T-helper 9 cell (primary cell): ENCODE results near the gene COL2A1.

Experiments
- DNase-seq: peaks from one replicate; pipeline ENCODE4 v3.0.0-alpha.2; 2020

Gene COL2A1

DNA sequence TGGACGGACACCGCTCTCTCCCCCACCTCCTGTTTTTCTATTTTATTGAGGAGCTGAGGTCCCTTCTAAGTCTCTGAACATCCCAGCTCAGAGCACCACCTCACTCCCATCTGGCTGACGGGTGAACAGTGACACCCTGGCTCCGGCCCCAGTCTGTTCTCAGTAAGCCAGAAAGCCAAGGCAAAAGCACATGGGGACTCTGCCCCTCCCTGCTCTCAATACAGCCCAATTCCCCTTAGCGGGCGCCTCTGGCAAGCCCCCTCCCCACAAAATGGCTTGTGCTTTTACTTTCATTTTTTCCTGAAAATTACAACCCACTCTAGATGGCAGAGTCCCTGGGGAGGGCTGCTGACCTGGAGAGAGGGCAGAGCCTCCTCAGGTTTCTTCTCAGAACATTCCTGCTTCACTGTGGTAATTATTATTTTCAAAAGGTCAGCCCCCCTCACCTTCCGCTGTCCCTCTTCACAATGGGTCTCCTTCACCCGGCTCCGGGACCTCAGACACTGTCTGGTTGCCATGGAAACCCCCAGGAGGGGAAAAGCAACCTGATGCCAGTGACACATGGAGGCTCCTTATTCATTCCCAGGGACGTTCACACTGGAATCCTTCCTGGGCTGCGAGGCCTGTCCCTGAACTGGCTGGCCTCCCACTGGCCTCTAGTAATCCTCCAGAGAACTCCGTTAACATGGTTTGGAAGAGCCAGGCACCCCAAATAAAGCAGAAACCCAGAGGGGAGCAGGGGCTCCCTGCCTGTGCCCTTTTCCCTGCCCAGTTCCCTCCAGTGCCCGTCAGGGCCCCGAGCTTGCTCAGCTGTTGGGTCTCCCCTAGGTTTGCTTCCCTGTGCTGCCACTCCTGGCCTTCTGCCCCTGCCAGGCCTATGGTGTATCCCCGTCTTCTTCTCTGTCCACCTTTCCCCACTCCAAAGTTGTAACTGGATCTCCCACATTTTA lies 15.9 kb downstream of the COL2A1 start:
- DNase-seq, result no peak

DNA sequence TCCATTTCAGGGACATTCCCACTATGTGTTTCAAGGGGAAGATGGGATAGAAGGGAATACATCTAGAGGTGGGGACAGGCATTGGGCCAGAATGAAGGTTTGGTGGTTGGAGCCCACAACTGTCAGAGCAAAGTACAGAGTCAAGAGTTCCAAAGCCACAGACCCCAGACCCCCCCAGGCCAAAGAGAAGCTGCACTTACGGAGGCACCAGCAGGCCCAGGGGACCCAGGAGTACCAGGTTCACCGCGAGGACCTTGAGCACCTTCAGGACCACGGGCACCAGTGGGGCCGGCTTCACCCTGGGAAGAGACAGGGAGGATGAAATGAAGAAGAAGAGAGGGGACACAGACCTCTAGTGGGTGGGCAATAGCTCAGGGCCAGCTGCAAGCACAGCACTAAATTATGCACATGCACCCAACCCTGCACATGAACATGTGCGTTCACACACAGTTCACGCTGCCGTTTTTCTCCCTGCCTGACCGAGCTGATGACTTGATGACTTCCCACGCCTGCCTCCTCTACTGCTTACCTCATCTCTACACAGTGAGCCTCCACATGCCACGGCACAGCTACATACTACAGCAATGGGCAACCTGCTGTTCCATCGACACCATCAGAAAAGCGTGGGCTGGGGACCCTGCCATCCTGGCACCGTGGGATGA lies 16.7 kb downstream of the COL2A1 start:
- DNase-seq, result no peak

DNA sequence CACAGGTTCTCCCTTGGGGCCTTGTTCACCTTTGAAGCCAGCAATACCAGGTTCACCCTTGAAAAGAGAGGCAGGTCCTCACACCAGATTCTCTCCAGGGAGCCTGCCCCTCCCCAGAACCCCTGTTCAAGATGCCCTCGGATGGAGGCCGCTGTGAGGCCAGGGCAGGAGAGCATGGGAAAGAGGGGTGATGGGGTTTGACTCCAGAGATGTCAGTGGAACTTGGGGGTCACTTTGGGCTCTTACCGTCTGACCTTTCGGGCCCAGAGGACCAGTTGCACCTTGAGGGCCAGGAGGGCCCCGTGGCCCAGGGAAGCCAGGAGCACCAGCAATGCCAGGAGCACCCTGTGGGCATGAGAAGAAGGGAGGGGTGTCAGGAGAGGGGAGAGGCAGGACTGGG lies 17.4 kb downstream of the COL2A1 start:
- no peak for DNase-seq

DNA sequence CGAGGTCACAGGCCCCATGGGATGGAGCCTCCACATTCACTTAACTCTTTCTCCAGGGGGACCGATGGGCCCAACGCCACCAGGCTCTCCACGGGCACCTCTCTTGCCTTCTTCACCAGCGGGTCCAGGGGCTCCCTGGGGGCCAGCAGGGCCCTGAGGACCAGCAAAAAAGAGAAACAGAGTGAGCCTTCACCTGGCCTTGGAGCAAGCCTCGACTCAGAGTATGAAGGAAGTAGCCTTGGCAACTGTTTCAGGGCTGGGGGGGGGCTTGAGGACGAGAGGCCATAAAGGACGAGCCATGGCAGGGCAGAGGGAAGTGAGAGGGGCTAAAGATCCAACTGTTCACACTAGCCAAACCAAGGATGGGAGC lies 18.0 kb downstream of the COL2A1 start:
- no peak for DNase-seq

DNA sequence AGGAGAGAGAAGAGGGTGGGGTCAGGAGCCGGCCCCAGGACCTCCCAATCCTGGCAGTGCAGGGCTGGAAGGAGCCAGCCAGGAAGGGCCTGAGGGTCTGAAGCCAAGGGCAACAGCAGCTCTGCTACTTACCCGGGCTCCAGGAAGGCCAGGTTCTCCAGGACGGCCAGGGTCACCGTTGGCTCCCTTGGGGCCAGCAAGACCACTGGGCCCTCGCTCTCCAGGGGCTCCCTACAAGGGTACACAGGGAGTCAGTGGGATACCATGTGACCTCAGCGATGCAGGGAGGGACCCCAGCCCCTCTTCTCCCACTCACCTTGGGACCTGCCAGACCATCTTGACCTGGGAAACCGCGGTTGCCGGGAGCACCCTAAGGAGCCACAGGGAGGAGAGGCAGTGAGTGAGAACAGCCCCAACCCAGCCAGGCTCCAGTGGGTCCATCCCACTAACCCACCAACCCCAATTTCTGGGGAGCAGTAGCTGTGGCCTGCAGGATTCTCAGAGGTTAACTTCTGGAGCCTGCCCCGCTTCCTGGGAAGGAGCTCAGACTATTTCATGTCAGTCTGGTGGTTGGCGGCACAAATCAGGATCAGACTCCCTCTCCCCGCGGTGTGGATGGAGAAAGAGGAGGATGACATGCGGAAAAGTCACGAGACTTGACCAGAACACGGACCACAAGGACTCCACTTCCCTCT lies 18.5 kb downstream of the COL2A1 start:
- DNase-seq, result no peak

DNA sequence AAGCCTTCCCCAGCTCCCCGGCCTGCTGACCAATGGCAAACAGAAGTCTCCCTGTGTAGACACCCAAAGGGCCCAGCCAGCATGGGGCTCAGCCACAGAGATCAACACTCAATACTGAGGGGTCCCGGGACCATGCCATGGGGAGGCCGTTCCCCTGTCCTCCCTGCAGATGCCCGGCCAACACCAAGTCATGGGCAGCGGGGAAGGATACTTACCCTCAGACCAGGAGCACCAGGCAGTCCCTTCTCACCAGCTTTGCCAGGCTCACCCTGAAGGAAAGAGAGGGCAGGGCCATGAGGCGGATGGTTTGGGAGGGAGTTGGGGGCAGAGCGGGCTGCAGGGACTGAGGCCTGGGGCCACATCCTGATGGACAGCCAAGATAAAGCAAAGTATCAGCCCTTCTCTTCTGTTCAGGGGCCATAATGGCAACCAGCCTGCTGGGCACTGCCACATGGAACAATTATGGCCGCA lies 19.9 kb downstream of the COL2A1 start:
- no peak for DNase-seq

DNA sequence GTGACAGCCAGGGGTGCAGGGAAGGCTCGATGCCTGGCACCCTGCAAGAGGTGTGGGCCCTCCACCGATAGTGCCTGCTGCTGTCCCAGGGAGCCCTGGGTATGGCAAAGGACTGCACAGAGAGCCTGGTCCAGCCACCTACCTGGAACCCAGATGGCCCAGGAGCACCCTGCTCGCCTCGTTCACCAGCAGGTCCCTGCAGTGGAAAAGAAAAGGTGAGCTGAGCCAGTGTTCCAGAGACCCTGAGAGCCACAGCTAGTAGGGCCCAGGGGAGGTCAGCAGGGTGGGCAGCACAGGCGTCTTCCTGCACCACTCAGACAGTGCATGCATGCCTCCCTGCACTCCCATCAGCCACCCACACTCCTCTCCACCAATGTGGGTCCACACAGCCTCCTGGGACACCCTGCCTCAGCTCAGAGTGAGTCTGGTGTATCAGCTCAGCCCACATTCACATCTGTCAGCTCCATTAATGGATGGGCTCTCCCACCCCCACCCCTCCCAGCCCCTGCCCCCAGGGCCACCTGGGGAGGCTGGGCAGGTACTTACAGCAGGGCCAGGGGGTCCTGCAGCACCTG lies 20.6 kb downstream of the COL2A1 start:
- no peak for DNase-seq

DNA sequence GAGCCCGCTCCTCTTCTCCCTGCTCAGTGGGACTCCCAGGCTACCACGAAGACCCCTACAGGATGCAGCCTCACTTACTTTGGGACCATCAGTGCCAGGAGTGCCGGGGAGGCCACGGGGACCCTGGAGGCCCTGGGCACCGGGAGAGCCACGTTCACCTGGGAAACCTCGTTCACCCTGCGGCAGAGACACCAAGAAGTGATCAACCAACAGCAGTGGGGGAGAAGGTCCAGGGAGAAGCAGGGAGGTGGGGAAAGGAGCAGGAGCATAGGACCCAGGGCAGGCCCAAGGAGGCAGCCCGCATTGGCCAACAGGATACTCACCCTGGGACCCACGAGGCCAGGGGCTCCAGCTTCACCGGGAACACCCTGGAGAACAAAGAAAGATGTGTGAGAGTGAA lies 21.5 kb downstream of the COL2A1 start:
- DNase-seq, result no peak

DNA sequence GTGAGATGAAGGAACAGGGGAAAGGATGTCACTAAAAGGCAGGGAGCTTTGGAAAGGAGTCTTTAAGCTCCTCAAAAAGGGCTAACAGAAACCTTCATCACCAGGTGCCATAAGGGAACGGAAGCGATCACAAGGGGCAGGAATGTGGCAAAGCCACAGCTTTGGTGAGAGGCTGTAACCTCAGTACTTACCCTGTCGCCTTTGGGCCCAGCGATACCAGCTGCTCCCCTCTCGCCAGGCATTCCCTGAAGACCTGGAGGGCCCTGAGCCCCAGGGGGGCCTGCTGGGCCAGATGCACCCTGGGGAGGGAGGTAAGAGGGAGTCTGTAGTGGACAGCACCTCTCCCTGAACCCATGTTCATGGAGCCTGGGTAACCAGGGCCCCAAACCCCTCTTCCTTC lies 22.0 kb downstream of the COL2A1 start:
- DNase-seq, result no peak

DNA sequence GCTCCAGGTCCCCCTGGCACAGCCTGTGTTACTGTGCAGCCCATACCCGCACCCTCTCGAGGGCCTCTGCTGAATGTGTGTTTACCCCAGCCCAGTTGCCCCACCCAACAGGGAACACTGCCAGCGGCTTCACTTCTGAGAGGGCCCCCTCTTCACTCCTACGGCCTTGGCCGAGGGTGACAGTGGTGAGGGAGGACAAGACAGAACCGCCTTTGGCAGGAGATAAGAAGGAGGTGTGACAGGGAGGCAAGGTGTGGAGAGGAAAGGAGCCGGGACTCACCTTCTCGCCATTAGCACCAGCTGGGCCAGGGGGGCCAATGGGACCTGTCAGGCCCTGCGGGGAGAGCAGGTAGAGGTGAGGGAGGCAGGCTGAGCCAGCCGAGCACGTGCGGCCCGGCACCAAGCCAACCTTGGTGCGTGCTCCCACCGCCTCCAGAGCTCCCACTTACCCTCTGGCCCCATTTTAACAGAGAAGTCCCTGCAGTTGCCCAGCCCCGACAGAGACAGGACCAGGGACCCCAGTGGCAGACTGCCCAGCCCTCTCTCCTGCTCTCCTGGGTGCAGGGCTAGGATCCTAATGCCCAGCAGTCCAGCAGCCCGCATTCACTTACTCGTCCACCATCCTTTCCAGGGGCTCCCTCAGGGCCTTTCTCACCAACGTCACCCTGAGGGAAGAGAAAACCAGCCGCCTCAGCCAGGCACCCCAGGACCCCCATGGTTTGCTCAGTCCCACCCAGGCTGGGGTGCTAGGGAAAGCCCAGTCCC lies 22.6 kb downstream of the COL2A1 start:
- no peak for DNase-seq

DNA sequence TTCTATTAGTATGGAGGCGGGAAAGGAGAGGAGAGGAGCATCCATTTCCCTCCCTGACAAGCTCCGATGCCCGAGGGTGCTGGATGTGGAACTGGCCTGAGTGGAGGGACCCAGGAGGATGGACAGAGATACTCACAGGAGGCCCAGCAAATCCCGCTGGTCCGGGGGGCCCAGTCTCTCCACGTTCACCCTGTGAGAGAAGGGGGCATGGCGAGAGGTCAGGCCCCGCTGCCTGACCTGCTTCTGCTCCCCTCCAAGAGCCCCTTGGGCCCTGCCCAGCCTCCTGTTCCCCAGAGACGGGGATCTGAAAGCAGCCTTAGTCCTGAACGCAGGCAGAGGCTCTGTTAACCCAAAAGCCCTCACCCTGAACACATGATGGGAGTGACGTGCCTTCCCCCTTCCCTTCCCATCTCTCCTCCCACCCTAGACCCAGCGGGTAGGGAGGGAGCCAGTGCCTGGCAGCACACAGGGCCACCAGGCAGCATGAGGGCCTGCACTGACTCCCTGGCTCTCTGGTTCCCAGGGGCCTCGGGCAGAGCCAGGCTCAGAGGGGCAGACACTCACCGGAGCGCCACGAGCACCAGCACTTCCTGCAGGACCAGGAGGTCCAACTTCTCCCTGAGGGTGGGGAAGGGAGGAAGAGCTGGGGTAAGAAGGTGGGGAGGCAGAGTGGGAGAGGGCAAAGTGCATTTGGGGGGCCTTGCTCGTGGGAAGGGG lies 23.3 kb downstream of the COL2A1 start:
- DNase-seq, result no peak

DNA sequence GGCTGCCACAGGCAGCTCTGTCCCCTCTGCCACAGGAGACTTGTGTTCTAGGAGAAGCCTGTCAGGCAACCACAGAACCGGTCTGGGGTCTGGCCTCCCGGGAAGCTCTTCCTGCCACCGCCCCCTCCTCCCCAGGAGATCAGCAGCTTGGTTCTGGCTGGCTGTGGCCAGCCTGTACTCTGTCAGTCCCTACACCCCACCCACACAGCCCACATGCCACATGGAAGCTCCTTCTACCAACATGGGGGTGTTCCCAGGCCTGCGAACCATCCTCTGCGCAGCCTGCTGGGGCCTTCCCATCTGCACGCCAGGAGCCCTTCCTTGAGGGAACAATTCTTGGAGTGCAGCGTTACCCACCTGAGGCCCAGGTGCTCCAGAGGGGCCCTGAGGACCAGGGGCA lies 24.1 kb downstream of the COL2A1 start:
- DNase-seq, result no peak

DNA sequence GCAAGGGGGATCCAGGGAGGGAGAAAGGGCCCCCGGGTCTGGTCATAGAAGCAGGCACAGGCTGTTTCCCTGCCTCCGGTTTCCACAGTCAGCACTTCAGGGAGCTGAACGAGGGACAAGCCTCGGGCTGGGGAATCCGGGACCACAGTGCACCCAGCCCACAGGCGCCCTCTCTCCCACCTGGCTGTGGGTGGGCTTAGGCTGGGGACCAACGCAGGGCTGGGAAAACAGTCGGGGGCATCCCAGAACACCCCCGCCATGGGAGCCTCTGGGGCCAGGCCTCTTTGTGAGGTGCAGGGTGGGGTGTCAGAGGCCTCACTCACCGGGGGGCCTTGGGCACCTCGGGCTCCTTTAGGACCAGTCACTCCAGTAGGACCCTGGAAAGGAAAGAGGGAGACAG lies 24.6 kb downstream of the COL2A1 start:
- no peak for DNase-seq

DNA sequence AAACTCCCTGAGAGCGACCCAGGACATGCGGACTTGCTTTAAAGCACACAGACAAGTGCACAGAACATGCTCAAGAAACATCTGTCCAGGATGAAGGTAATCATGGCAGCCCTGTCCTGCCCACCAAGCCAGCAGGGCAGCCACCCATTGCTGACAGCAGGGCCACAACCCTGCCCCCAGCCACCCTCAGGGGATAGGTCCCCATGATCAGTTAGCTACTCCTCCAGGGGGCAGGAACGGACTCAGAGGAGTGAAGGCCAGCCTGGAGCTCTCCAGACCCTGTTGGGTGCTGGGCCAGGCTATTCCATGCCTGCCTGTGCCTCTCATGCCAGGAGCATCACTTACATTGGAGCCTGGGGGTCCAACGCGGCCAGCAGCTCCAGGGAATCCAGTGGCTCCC lies 25.1 kb downstream of the COL2A1 start:
- no peak for DNase-seq

DNA sequence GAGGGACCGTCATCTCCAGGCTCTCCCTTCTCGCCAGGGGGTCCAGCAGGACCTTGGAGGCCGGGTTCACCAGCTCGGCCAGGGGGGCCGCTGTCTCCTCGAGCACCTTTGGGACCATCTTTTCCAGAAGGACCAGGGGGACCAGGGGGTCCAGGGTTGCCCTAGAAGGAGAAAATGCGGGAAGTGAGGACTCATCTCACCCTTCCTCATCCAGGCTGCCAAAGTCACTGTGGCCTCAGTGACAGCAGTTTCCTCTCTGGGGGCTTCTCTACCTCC lies 25.7 kb downstream of the COL2A1 start:
- DNase-seq, result no peak

DNA sequence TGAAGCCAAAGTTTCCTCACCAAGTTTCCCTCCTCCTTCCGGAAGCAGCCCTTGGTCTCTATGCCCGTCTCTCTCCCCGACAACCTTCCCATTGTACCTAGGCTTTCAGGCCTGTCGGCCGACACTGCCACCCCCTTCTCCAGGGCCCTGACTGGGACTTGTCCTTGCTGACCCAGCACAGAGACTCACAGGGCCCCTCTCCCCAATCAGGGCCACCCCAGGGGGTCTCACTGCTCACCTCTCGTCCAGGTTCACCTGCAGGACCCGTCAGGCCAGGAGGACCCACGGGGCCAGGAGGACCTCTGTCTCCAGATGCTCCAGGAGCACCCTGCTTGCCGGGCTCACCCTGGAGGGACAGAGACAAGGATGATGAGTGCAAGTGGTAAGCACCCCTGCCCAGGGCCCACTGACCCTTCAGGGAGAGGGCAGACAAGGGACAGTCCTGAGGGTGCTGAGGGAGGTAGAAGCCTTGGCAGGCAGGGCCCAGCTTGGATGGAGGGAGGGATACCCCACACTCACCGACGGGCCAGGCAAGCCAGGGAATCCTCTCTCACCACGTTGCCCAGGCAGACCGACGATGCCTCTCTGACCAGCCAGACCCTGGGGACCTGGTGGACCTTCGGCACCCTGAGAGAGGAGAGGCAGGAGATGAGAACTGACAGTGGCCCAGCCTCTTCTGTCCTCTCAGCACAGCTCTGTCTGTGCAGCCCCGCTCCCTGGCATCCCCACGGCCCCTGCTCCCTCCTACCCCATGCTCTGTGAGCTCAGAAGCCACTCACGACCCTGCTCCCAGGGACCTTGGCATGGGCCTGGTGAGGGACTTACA lies 26.3 kb downstream of the COL2A1 start:
- DNase-seq, result no peak

DNA sequence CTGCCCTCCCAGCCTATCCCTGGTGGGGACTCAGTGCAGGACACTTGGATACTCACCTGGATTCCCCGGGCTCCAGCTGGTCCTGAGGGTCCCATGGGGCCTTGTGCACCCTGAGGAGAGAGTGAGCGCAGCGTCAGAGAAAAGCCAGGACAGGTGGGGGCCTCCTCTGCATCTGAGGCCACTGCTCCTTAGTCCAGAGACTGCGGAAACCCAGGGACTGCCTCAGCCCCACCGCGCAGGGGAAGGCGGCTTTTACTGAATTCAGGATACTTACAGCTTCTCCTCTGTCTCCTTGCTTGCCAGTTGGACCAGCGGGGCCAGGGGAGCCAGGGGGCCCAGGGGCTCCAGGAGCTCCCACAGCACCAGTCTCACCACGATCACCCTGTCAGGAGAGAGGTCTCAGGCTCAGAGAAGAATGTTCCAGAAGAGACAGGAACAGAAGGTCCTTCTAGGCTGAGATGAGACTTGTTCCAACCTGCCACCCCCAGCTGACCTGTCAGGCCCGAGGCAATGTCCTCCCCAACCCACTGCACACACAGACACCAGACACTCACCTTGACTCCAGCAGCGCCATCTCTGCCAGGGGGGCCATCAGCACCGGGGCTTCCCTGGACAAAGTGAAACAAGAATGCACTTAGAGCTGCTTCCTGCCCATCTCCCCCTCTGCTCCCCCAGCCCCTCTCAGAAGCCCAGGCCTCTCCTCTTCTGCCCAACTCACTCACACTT lies 27.1 kb downstream of the COL2A1 start:
- no peak for DNase-seq

DNA sequence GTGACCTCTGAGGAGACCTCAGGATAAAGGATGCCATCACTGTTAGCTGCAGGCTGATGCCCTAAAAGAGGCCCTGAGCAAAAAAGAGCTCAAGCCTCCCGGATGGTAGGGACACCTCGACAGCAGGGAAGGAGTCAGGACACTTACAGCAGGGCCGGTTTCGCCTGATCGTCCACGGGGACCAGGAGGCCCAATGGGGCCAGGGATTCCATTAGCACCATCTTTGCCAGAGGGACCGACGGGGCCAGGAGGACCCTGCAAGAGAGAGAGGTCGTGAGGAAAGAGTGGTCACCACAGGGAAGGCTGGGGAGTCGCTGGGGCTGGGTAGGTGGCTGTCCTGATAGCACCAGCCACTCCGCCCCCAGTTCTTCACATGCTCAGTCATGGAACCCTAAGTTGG lies 28.5 kb downstream of the COL2A1 start:
- DNase-seq, result no peak

DNA sequence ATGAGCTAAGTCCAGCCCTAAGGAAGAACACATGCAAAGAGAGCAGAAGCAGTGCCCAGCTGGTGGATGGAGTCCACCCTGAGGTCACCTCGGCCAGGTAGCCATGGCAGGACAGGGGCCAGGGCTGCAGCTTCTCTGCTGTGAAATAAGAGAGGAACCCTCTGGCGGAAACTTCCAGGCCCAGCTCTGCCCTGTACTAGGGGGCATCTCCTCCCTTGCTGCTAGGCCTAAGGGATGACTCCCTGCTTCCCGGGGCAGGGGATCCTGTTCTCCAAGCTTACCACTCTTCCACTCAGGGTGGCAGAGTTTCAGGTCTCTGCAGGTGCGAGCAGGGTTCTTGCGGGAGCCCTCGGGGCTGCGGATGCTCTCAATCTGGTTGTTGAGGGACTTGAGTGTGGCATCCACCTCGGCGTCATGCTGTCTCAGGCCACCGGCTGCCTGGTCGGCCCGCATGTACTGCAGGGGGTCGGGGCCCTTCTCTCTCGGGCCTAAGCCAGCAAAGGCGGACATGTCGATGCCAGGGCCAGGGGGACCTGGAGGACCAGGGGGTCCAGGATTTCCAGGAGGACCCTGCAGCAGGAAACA lies 29.1 kb downstream of the COL2A1 start:
- no peak for DNase-seq

DNA sequence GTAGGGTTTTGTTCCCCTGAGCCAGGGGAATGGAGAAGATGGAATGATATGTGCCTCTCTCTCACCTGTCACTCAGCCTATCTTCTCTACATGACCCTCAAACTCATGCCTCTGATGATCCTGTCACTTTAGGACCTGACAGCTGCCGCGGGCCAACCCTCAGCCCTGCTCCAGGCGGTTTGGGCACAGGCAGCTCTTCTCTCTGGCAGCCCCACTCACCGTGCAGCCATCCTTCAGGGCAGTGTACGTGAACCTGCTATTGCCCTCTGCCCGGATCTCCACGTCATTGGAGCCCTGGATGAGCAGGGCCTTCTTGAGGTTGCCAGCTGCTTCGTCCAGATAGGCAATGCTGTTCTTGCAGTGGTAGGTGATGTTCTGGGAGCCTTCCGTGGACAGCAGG lies 30.4 kb downstream of the COL2A1 start:
- no peak for DNase-seq
